ENCODE measurements around the gene SLC6A19.

Gene SLC6A19

GRCh38 chr5:1174122-1174936 is 27.1 kb upstream of the SLC6A19 start:
- TF ChIP-seq, protein P1, sequence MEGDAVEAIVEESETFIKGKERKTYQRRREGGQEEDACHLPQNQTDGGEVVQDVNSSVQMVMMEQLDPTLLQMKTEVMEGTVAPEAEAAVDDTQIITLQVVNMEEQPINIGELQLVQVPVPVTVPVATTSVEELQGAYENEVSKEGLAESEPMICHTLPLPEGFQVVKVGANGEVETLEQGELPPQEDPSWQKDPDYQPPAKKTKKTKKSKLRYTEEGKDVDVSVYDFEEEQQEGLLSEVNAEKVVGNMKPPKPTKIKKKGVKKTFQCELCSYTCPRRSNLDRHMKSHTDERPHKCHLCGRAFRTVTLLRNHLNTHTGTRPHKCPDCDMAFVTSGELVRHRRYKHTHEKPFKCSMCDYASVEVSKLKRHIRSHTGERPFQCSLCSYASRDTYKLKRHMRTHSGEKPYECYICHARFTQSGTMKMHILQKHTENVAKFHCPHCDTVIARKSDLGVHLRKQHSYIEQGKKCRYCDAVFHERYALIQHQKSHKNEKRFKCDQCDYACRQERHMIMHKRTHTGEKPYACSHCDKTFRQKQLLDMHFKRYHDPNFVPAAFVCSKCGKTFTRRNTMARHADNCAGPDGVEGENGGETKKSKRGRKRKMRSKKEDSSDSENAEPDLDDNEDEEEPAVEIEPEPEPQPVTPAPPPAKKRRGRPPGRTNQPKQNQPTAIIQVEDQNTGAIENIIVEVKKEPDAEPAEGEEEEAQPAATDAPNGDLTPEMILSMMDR (IDR thresholded peaks at IDR 0.05; ENCODE audit: control extremely low read depth, extremely low read depth, low read depth, missing control alignments), result peak; percentile 57
- POLR2A ChIA-PET, result no interaction called here
- DNase-seq (ENCODE audit: extremely low spot score), result peak; percentile 72
- CTCF ChIA-PET, result interaction anchor here (0.9 to 2.2 kb wide), 14 partner anchors 9 to 471 kb away, joined by 3 to 14 read pairs (median 4); no protein-coding TSS in a partner anchor

DNA sequence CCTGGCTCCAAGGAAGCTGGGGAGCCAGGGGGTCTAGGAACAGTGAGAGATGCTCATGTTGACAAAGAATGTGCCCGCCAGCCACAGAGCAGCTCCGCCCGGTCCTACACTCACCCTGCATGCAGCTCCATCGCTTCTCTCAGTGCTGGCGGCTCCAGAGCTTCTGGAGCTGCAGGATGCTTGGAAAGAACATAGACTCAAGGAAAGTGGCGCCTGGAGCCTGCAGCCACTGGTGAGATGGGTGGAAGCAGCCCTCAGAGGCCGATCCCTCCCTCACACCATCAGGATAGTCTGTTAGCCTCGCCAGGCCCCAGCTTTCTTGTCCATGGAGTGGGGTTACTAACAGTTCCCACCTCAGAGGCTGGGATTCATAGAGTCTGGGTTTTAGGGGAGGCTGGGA is 26.4 kb upstream of the SLC6A19 start:
- ChIA-PET CTCF (interaction anchor here (0.9 to 2.2 kb wide), 9 partner anchors 8 to 470 kb away, joined by 3 to 14 read pairs (median 5); no protein-coding TSS in a partner anchor), POLR2A (no interaction called here)
- no peak for DNase-seq (ENCODE audit: extremely low spot score)
- TF ChIP-seq, protein P1 (IDR thresholded peaks at IDR 0.05; ENCODE audit: control extremely low read depth, extremely low read depth, low read depth, missing control alignments), result no peak

GRCh38 chr5:1175801-1176472 is 25.5 kb upstream of the SLC6A19 start:
- POLR2A ChIA-PET, result no interaction called here
- TF ChIP-seq, protein P1 (IDR thresholded peaks at IDR 0.05; ENCODE audit: control extremely low read depth, extremely low read depth, low read depth, missing control alignments), result no peak
- DNase-seq (ENCODE audit: extremely low spot score), result no peak
- CTCF ChIA-PET, result interaction anchor here (1.2 to 2.2 kb wide), 4 partner anchors 9 to 469 kb away, joined by 5 to 14 read pairs (median 8); no protein-coding TSS in a partner anchor

DNA sequence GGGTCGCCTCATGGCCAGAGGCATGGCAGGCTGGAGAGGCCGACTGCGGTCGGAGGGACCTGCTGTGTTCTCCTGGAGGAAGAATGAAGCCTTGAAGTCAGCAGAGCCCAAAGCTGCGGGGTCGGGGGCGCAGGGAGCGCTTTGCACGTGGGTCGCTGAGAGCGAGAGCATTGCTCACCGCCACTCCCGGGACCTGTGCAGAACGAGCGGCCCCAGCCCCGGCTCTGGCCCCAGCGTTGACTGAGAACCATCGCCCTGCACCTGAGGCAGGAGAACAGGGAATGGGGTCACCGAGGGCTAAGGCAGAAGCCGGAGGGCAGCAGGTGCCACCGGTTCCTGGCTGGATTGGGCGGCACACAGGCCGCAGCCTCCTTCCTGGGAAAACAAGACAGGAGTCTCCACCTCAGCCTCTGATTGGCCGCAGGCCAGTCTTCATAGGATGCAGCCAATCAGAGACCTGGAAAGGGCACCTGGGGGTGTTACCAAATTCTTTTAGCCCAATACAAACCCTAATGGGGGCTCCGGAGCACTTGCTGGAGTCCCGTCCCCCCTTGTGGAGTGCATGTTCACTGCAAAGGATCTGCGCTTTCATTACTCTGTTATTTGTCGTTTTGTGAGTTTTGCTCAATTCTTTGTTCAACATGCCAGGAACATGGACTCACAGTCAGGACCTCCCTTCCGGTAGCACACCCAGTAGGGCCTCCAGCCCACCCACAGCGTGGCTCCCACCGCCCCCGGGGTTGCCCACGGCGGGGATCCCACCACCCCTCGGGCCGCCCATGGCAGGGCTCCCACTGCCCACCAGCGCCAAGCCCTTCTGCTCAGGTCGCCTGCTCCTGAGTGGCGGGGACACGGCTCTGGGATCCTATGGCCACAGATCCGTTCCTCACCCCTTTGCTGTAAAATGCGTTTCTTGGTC is 24.7 kb upstream of the SLC6A19 start:
- ChIA-PET POLR2A (no interaction called here), CTCF (no interaction called here)
- TF ChIP-seq, protein P1 (IDR thresholded peaks at IDR 0.05; ENCODE audit: control extremely low read depth, extremely low read depth, low read depth, missing control alignments), result no peak
- DNase-seq (ENCODE audit: extremely low spot score), result no peak

DNA sequence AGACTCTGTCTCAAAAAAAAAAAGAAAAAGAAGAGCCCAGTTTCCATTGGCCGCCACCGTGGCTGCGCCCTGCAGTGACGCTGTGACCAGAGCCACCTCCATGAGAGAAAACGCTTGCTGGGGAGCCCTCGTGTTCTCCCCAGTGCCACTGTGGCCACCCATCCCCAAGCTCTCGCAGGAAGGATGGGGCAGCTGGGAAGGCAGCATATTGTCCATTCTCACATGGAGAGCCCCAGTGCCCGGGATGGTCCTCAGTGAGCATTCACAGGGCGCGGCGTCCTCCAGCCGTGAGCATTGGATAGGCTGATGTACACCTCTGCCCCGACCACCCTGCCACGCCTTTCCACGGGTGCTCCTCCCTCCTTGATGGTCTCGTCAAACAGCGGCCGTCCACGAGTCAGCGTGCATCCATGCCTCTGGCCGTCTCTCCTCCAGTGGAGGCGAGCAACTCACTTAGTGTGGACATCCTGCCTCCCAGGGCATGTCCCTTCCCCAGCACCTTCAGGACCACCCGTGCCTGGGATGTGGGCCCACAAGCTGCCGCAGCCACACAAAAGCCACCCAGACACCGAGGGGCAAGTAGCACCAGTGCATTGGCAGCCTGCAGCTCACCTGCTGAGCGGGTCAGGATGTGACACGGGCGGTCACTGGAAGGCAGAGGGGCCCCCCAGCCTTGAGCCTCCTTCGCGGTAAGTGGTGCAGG is 23.4 kb upstream of the SLC6A19 start:
- TF ChIP-seq, protein P1 (IDR thresholded peaks at IDR 0.05; ENCODE audit: control extremely low read depth, extremely low read depth, low read depth, missing control alignments), result no peak
- ChIA-PET POLR2A (no interaction called here), CTCF (interaction anchor here (2.5 kb wide), 1 partner anchor 10 kb away, joined by 12 read pairs; no protein-coding TSS in a partner anchor)
- no peak for DNase-seq (ENCODE audit: extremely low spot score)
